Natural killer cell (primary cell): ENCODE data around the gene CABP4. TPM values are rescaled to one million over a fixed set of nuclear protein-coding genes. Genes with fewer than 3 reads are reported as not detected.

Experiments
- ATAC-seq, 3 donors: fragments of 150-1000 bp in 2 of 3; fragments of 200-7000 bp in 1 of 3; cut with Tn5 transposase; 1 replicate in 1 of 3; 2 replicates in 2 of 3; pipeline ENCODE4 v1.10.0; 2021; ENCODE audit warnings: mild to moderate bottlenecking in 2 of 3, moderate library complexity in 2 of 3
- DNase-seq, 2 donors: peaks; one replicate each; pipeline versions ENCODE4 v3.0.0 to v3.0.0-alpha.2; 2013 to 2021; ENCODE audit warnings: mixed read lengths in 1 of 2
- H3K27ac ChIP-seq: one replicate; pipeline ENCODE4 v1.5.1; 2013; ENCODE audit warnings: mild to moderate bottlenecking, low read length
- H3K27me3 ChIP-seq: one replicate; pipeline ENCODE4 v1.6.1; 2013; ENCODE audit warnings: low read length; ENCODE audit not compliant: control insufficient read depth, insufficient read depth
- H3K36me3 ChIP-seq: one replicate; pipeline ENCODE4 v1.6.1; 2013; ENCODE audit warnings: low read length; ENCODE audit not compliant: control insufficient read depth, insufficient read depth
- H3K4me1 ChIP-seq: one replicate; pipeline ENCODE4 v1.6.1; 2013; ENCODE audit warnings: low read length; ENCODE audit not compliant: control insufficient read depth, insufficient read depth
- H3K4me3 ChIP-seq: one replicate; pipeline ENCODE4 v1.5.1; 2013; ENCODE audit warnings: low read length
- H3K9me3 ChIP-seq: one replicate; pipeline ENCODE4 v1.6.1; 2013; ENCODE audit warnings: low read length; ENCODE audit not compliant: control insufficient read depth, insufficient read depth
- H3K27ac Mint-ChIP-seq, 2 donors: one replicate each; pipeline ENCODE4 v1.8.0; 2022; ENCODE audit warnings: mild to moderate bottlenecking in 2 of 2, mixed read lengths in 2 of 2, moderate library complexity in 1 of 2
- H3K27me3 Mint-ChIP-seq, 2 donors: one replicate each; pipeline ENCODE4 v1.8.0; 2022; ENCODE audit warnings: low read depth in 2 of 2, mixed read lengths in 2 of 2
- H3K36me3 Mint-ChIP-seq: one replicate; pipeline ENCODE4 v1.8.0; 2022; ENCODE audit warnings: mixed read lengths
- H3K4me1 Mint-ChIP-seq, 2 donors: one replicate each; pipeline ENCODE4 v1.8.0; 2022; ENCODE audit warnings: mixed read lengths in 2 of 2
- H3K4me3 Mint-ChIP-seq: one replicate; pipeline ENCODE4 v1.8.0; 2022; ENCODE audit warnings: mild to moderate bottlenecking, moderate library complexity, mixed read lengths
- H3K9me3 Mint-ChIP-seq, 2 donors: one replicate each; pipeline ENCODE4 v1.8.0; 2022; ENCODE audit warnings: mixed read lengths in 2 of 2
- WGBS: methylation state at CpG from one replicate; pipeline ENCODE4 v1.1.7; 2013; ENCODE audit warnings: missing lambda C conversion rate; ENCODE audit not compliant: insufficient coverage; 5-methylcytosine and 5-hydroxymethylcytosine counted together
- intact Hi-C: fragments of 100-400 bp; cut with micrococcal nuclease; formaldehyde crosslinking; loops from one replicate; pipeline ENCODE4 v1.14.2; 2022
- total RNA-seq, 4 donors: library from RNA; stranded (reverse); fragments of 120-200 nt in 1 of 4; gene quantifications; one replicate each; pipeline versions ENCODE4 v1.2.3 to v1.2.4, GENCODE V29; 2013 to 2022
- TF ChIP-seq, protein P1 (sequence below): fragments of 200-600 bp; IDR thresholded peaks from one replicate; pipeline ENCODE4 v1.8.0; 2022; ENCODE audit warnings: antibody characterized with exemption

CABP4 gene
- total RNA-seq, 3 donors from 2014 or later (not counting 1 experiment from before 2014, with no cell fraction given): 12.9 to 22.8 (median 21.3) TPM

DNA sequence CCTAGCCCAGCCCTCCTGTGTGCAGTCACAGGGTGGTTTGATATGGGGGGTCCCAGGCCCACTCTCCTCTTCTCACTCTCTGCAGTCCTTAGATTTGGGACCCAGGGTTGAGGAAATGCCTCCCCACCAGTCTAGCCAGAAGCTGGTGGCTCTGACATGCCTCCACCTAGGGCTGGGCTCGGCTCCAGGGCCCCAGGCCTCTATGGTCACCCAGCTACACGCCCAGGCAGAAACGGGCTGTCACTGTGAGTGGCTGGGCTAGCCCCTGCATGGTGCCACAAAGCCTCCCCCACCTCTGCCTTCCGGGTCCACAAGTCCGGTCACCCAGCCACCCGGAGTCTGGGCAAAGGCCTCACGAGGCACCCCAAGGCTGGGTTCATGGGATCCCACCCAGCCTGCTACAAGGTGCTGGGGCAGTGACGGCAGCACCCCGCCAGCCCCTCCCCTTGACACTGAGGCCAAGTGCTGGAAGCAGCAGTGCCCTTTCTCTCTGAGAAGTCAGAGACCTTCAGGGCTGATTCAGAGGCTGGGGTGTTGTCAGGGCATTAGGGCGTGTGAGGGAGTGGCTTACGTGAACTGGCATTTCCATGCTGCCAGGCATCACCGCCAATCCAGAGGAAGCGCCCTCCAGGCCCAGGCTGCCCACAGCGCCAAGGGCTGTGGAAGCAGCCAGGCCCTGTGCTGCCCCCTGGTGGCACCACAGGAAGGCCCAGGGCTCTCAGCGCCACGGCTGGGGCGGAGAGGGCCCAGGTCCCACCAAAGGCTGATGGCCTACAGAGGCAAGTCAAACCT is 50.6 kb downstream of the CABP4 start:
- ATAC-seq: peak; percentile 45 to 68 (median 56)
- peaks cover 37 to 60% of the 10 kb centered on the region in 2 donors for H3K4me1 Mint-ChIP-seq
- TF ChIP-seq, protein P1, sequence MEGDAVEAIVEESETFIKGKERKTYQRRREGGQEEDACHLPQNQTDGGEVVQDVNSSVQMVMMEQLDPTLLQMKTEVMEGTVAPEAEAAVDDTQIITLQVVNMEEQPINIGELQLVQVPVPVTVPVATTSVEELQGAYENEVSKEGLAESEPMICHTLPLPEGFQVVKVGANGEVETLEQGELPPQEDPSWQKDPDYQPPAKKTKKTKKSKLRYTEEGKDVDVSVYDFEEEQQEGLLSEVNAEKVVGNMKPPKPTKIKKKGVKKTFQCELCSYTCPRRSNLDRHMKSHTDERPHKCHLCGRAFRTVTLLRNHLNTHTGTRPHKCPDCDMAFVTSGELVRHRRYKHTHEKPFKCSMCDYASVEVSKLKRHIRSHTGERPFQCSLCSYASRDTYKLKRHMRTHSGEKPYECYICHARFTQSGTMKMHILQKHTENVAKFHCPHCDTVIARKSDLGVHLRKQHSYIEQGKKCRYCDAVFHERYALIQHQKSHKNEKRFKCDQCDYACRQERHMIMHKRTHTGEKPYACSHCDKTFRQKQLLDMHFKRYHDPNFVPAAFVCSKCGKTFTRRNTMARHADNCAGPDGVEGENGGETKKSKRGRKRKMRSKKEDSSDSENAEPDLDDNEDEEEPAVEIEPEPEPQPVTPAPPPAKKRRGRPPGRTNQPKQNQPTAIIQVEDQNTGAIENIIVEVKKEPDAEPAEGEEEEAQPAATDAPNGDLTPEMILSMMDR: peak; percentile 95
- H3K27ac Mint-ChIP-seq: peak overlapping the region; percentile 95 to 97
- H3K27me3 ChIP-seq: no peaks in the 10 kb centered on the region
- peaks cover 43% of the 10 kb centered on the region for H3K4me1 ChIP-seq
- H3K27ac ChIP-seq: peak overlapping the region; percentile 94
- H3K4me3 Mint-ChIP-seq: peak overlapping the region; percentile 92
- WGBS: 11% methylated on average over 17 of the region's 17 CpGs
- peaks cover 26% of the 10 kb centered on the region for H3K36me3 ChIP-seq
- H3K4me3 ChIP-seq: peak overlapping the region; percentile 34
- no peaks in the 10 kb centered on the region for H3K9me3 Mint-ChIP-seq
- peaks cover 3% of the 10 kb centered on the region for H3K36me3 Mint-ChIP-seq
- peak; percentile 84 to 96 for DNase-seq
- intact Hi-C loops: loop anchor here (1.0 to 10.0 kb wide), 7 partner anchors 21 to 238 kb away; partner anchors contain the start of genes GRK2, PPP1CA, TBC1D10C and TMEM134
- no peaks in the 10 kb centered on the region for H3K9me3 ChIP-seq
- peaks cover under 1 to 3% of the 10 kb centered on the region in 2 donors for H3K27me3 Mint-ChIP-seq

DNA sequence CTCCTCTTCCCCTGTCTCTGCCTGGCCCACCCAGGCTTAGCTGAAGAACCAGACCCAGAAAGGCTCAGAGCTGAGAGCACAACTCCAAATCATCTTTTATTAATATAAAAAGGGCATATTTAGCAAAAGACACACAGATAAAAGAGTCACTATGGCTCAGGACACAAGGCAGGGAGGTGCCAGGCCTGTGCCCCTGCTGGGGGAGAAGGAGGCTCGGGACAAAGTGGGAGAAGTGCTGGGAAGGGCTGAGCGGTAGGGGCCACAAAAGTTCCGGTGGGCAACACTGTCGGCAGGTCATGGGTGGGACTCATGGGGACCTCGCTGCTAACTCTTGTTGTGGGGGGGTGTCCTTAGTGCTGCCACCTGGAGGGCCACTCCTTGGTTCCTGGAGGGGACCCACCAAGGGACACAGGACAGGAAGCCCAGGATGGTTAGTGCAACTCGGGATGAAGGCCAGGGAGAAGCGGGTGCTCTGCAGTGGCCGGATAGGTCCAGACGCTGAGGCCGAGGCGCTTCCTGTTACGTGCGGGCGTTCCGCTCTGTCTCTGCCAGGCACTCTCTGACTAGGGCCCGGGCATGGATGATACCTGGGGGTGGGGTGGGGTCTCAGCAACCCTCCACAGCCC is 51.4 kb downstream of the CABP4 start:
- TF ChIP-seq, protein P1: peak; percentile 57
- Mint-ChIP-seq H3K4me3 (peak overlapping the region; percentile 92), H3K27me3 (peaks cover 7% of the 10 kb centered on the region in 2 donors), H3K36me3 (no peaks in the 10 kb centered on the region), H3K9me3 (no peaks in the 10 kb centered on the region), H3K27ac (peak overlapping the region; percentile 95 to 97), H3K4me1 (peaks cover 31 to 55% of the 10 kb centered on the region in 2 donors)
- no peak overlapping the region for H3K4me3 ChIP-seq
- intact Hi-C loops: loop anchor here (1.0 to 10.0 kb wide), 5 partner anchors 37 to 239 kb away; partner anchors contain the start of genes GRK2, PPP1CA, TBC1D10C and TMEM134
- peaks cover 20% of the 10 kb centered on the region for H3K36me3 ChIP-seq
- DNase-seq (peak in 1 of 2 donors; percentile 29), ATAC-seq (no peak)
- peak overlapping the region; percentile 94 for H3K27ac ChIP-seq
- no peaks in the 10 kb centered on the region for H3K27me3 ChIP-seq
- WGBS: 83% methylated on average over 15 of the region's 16 CpGs
- H3K9me3 ChIP-seq: no peaks in the 10 kb centered on the region
- peaks cover 43% of the 10 kb centered on the region for H3K4me1 ChIP-seq

DNA sequence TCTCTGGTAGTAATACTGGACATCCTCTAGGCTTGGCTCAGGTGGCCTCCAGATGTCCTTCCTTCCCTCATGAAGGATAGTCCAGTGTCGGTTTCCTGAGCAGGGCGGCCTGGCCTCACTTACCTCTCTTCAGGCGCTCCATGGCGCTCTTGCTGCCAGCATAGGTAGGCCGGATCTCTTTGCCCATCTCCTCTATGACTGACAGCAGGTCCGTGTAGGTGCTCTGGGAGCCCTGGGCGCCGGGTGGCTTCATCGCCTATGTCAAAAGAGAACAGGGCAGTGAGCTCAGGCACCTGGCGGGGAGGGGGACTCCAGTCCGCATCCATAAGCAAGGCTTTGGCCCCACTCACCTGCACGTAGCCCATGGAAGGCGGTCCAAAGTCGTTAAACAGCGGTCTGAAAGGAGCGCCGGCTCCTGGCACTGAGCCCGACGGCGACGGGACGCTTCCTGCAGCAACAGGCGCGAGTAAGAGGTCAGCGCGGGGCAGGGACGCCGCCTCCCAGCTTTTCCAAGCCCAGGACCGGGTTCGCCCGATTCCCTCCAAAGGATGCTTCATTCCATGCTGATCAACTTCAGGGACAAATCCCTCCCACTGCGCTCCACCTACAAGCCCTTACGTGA is 52.2 kb downstream of the CABP4 start:
- H3K4me1 ChIP-seq: peaks cover 43% of the 10 kb centered on the region
- 28% methylated on average over 33 of the region's 33 CpGs for WGBS
- H3K9me3 Mint-ChIP-seq: no peaks in the 10 kb centered on the region
- peaks cover 7% of the 10 kb centered on the region in 2 donors for H3K27me3 Mint-ChIP-seq
- no peaks in the 10 kb centered on the region for H3K9me3 ChIP-seq
- H3K36me3 ChIP-seq: peaks cover 13% of the 10 kb centered on the region
- H3K4me3 Mint-ChIP-seq: peak overlapping the region; percentile 83
- TF ChIP-seq, protein P1: no peak
- H3K27ac Mint-ChIP-seq: peak overlapping the region; percentile 95 to 97
- intact Hi-C loops: loop anchor here (5.0 to 10.0 kb wide), 3 partner anchors 105 to 240 kb away; partner anchors contain the start of genes GRK2, PPP1CA and TBC1D10C
- no peaks in the 10 kb centered on the region for H3K27me3 ChIP-seq
- H3K27ac ChIP-seq: peak overlapping the region; percentile 97
- no peak for DNase-seq
- ATAC-seq: no peak
- peak overlapping the region; percentile 57 for H3K4me3 ChIP-seq
- peaks cover 31 to 55% of the 10 kb centered on the region in 2 donors for H3K4me1 Mint-ChIP-seq
- H3K36me3 Mint-ChIP-seq: no peaks in the 10 kb centered on the region
